GM23248 (cell line): ENCODE measurements around the gene CST9. TPM values are rescaled to one million over a fixed set of nuclear protein-coding genes. Genes with fewer than 3 reads are reported as not detected.

Experiments
- DNase-seq: peaks from one replicate; pipeline ENCODE4 v3.0.0-alpha.2; 2015
- H2AFZ ChIP-seq: fragments of 200-600 bp; sonication (generic); 2 replicates; pipeline ENCODE4 v1.6.1; 2016; ENCODE audit warnings: antibody characterized with exemption
- H3F3A ChIP-seq: fragments of 200-600 bp; sonication (generic); 2 replicates; pipeline ENCODE4 v1.6.1; 2016; ENCODE audit warnings: mild to moderate bottlenecking, antibody characterized with exemption, mixed run types; ENCODE audit not compliant: insufficient read depth
- H3K27ac ChIP-seq: fragments of 200-600 bp; sonication (generic); 2 replicates; pipeline ENCODE4 v1.5.1; 2016; ENCODE audit warnings: mild to moderate bottlenecking
- H3K27me3 ChIP-seq: fragments of 200-600 bp; sonication (generic); replicated peaks from 2 replicates; pipeline ENCODE4 v1.6.1; 2016; ENCODE audit warnings: mild to moderate bottlenecking; ENCODE audit not compliant: insufficient read depth
- H3K36me3 ChIP-seq: fragments of 200-600 bp; sonication (generic); 2 replicates; pipeline ENCODE4 v1.6.1; 2016; ENCODE audit warnings: low read depth, mild to moderate bottlenecking
- H3K4me1 ChIP-seq: fragments of 200-600 bp; sonication (generic); 2 replicates; pipeline ENCODE4 v1.6.1; 2016; ENCODE audit warnings: mild to moderate bottlenecking; ENCODE audit not compliant: insufficient read depth
- H3K4me2 ChIP-seq: fragments of 200-600 bp; sonication (generic); one replicate; pipeline ENCODE4 v1.6.1; 2016; ENCODE audit warnings: mild to moderate bottlenecking; ENCODE audit not compliant: unreplicated experiment
- H3K4me3 ChIP-seq: fragments of 200-600 bp; sonication (generic); 2 replicates; pipeline ENCODE4 v1.5.1; 2016; ENCODE audit warnings: mild to moderate bottlenecking
- H3K79me2 ChIP-seq: fragments of 200-600 bp; sonication (generic); 2 replicates; pipeline ENCODE4 v1.6.1; 2016; ENCODE audit warnings: mild to moderate bottlenecking; ENCODE audit not compliant: insufficient read depth
- H3K9ac ChIP-seq: fragments of 200-600 bp; sonication (generic); 2 replicates; pipeline ENCODE4 v1.6.1; 2016; ENCODE audit warnings: mild to moderate bottlenecking
- H3K9me2 ChIP-seq: fragments of 200-600 bp; sonication (generic); 2 replicates; pipeline ENCODE4 v1.6.1; 2016; ENCODE audit warnings: mixed run types, mild to moderate bottlenecking, moderate library complexity; ENCODE audit not compliant: insufficient read depth
- H3K9me3 ChIP-seq: fragments of 200-600 bp; sonication (generic); one replicate; pipeline ENCODE4 v1.6.1; 2017; ENCODE audit warnings: low read depth
- H4K20me1 ChIP-seq: fragments of 200-600 bp; sonication (generic); 2 replicates; pipeline ENCODE4 v1.6.0; 2016; ENCODE audit not compliant: insufficient read depth
- EZH2 ChIP-seq: fragments of 200-600 bp; sonication (generic); IDR thresholded peaks from 2 replicates; pipeline ENCODE4 v1.6.1; 2018; ENCODE audit warnings: antibody characterized with exemption, mild to moderate bottlenecking; ENCODE audit not compliant: insufficient read depth, poor library complexity, severe bottlenecking
- EZH2phosphoT487 ChIP-seq: fragments of 200-600 bp; sonication (generic); IDR thresholded peaks from 2 replicates; pipeline ENCODE4 v1.6.1; 2018; ENCODE audit warnings: antibody characterized with exemption, moderate library complexity, mild to moderate bottlenecking, low read depth; ENCODE audit not compliant: insufficient read depth
- WGBS, 2 experiments: methylation state at CpG; one replicate each; pipeline ENCODE4 v1.1.6; 2015 to 2017; ENCODE audit warnings: low lambda C conversion rate in 2 of 2, low coverage in 1 of 2; ENCODE audit errors: missing lambda C conversion rate in 2 of 2; 5-methylcytosine and 5-hydroxymethylcytosine counted together
- in situ Hi-C: fragments of 300-500 bp; cut with MboI; formaldehyde crosslinking; loops from 2 replicates; pipeline ENCODE4 v1.15.0; 2020
- polyA plus RNA-seq: library from polyadenylated mRNA; unstranded; fragments of >200 nt; fragmentation: Nextera tagmentation; extraction: Ambion mirVana; gene quantifications from 2 replicates; pipeline ENCODE4 v1.2.1, GENCODE V29; 2016
- total RNA-seq: library from RNA; depleted of rRNA; stranded (reverse); fragments of >200 nt; shearing (Covaris generic); gene quantifications from 2 replicates; pipeline ENCODE4 v1.2.3, GENCODE V29; 2014

CST9 gene
- total and polyA plus RNA-seq, 2 experiments from 2014 or later: not detected

- Histone ChIP-seq H3K9me3 (no peaks in the 10 kb centered on the region), H3K79me2 (peaks cover 23% of the 10 kb centered on the region), H3K4me3 (no peak overlapping the region), H2AFZ (no peak overlapping the region), H3K27ac (no peak overlapping the region), H3K27me3 (no peaks in the 10 kb centered on the region), H3K36me3 (no peaks in the 10 kb centered on the region), H3K4me2 (no peak overlapping the region), H3K9me2 (no peaks in the 10 kb centered on the region), H3F3A (no peaks in the 10 kb centered on the region), H4K20me1 (no peaks in the 10 kb centered on the region), H3K9ac (no peak overlapping the region), H3K4me1 (peaks cover 24% of the 10 kb centered on the region)
- in situ Hi-C loops: no loop called here
- 71 to 77% methylated on average over 8 of the region's 8 CpGs for WGBS, 2 experiments
- TF ChIP-seq EZH2phosphoT487 (no peak), EZH2 (no peak)
- no peak for DNase-seq
Measured at GRCh38 chr20:23632711-23633573, 27.2 kb upstream of the CST9 start.

GRCh38 chr20:23631981-23632710, 26.4 kb upstream of the CST9 start:
- Histone ChIP-seq H3F3A (no peaks in the 10 kb centered on the region), H3K79me2 (peaks cover 23% of the 10 kb centered on the region), H3K4me3 (no peak overlapping the region), H3K36me3 (no peaks in the 10 kb centered on the region), H3K27me3 (no peaks in the 10 kb centered on the region), H3K4me2 (no peak overlapping the region), H3K9me3 (no peaks in the 10 kb centered on the region), H3K9ac (no peak overlapping the region), H4K20me1 (no peaks in the 10 kb centered on the region), H3K4me1 (peaks cover 24% of the 10 kb centered on the region), H3K27ac (no peak overlapping the region), H2AFZ (no peak overlapping the region), H3K9me2 (no peaks in the 10 kb centered on the region)
- WGBS, 2 experiments: 91 to 93% methylated on average over 12 of the region's 12 CpGs
- DNase-seq: no peak
- in situ Hi-C loops: no loop called here
- no peak for TF ChIP-seq EZH2phosphoT487
- TF ChIP-seq EZH2: no peak

- H3K4me1 ChIP-seq: peaks cover 17% of the 10 kb centered on the region
- H4K20me1 ChIP-seq: no peaks in the 10 kb centered on the region
- H3K9ac ChIP-seq: no peak overlapping the region
- in situ Hi-C loops: no loop called here
- no peak for DNase-seq
- no peaks in the 10 kb centered on the region for H3K36me3 ChIP-seq
- H3K9me2 ChIP-seq: no peaks in the 10 kb centered on the region
- no peaks in the 10 kb centered on the region for H3F3A ChIP-seq
- H3K27ac ChIP-seq: no peak overlapping the region
- H3K27me3 ChIP-seq: no peaks in the 10 kb centered on the region
- H3K79me2 ChIP-seq: peaks cover 16% of the 10 kb centered on the region
- no peaks in the 10 kb centered on the region for H3K9me3 ChIP-seq
- no peak overlapping the region for H3K4me3 ChIP-seq
- no peak overlapping the region for H2AFZ ChIP-seq
- 95 to 97% methylated on average over 9 of the region's 9 CpGs for WGBS, 2 experiments
- no peak overlapping the region for H3K4me2 ChIP-seq
- TF ChIP-seq EZH2: no peak
- no peak for TF ChIP-seq EZH2phosphoT487
Measured at GRCh38 chr20:23631226-23631822, 25.6 kb upstream of the CST9 start.

GRCh38 chr20:23630392-23630849, 24.7 kb upstream of the CST9 start:
- no peaks in the 10 kb centered on the region for H3F3A ChIP-seq
- H3K79me2 ChIP-seq: peaks cover 7% of the 10 kb centered on the region; the same call in 1 of the 2 replicates
- no peak for DNase-seq
- H3K9me3 ChIP-seq: no peaks in the 10 kb centered on the region
- H4K20me1 ChIP-seq: no peaks in the 10 kb centered on the region
- no peaks in the 10 kb centered on the region for H3K9me2 ChIP-seq
- in situ Hi-C loops: no loop called here
- no peak overlapping the region for H3K4me2 ChIP-seq
- no peak overlapping the region for H3K4me3 ChIP-seq
- no peak overlapping the region for H3K27ac ChIP-seq
- H3K9ac ChIP-seq: no peak overlapping the region
- H3K27me3 ChIP-seq: no peaks in the 10 kb centered on the region
- TF ChIP-seq EZH2 (no peak), EZH2phosphoT487 (no peak)
- H3K4me1 ChIP-seq: peaks cover 9% of the 10 kb centered on the region; the same call in 1 of the 2 replicates
- 87 to 88% methylated on average over 4 of the region's 4 CpGs for WGBS, 2 experiments
- H2AFZ ChIP-seq: no peak overlapping the region
- H3K36me3 ChIP-seq: no peaks in the 10 kb centered on the region
